ENCODE measurements around the gene SMARCAL1. TPM values are rescaled to one million over a fixed set of nuclear protein-coding genes. Genes with fewer than 3 reads are reported as not detected.
"Not testable (repeated sequence)": the region's sequence is repeated elsewhere in the genome, so short reads cannot be mapped to it uniquely, and the experiment has no call there.

The SMARCAL1 gene
- total RNA-seq, 2 experiments from 2014 or later = 25.0 to 28.4 TPM

- ChIA-PET CTCF (interaction anchor here (1.0 to 6.1 kb wide), 3 partner anchors 11 to 149 kb away, joined by 3 to 55 read pairs (median 3); no protein-coding TSS in a partner anchor), POLR2A (no interaction called here)
Measured at GRCh38 chr2:216517447-216518225, 105.4 kb downstream of the SMARCAL1 start.

GRCh38 chr2:216518566-216519119, 106.4 kb downstream of the SMARCAL1 start:
- POLR2A ChIA-PET = not testable (repeated sequence)
- CTCF ChIA-PET = interaction anchor here (0.6 to 6.1 kb wide), 3 partner anchors 12 to 148 kb away, joined by 3 to 55 read pairs (median 5); no protein-coding TSS in a partner anchor

- ChIA-PET POLR2A (no interaction called here), CTCF (interaction anchor here (0.6 to 6.1 kb wide), 4 partner anchors 13 to 148 kb away, joined by 3 to 55 read pairs (median 4); no protein-coding TSS in a partner anchor)
Measured at GRCh38 chr2:216519154-216519762, 107.0 kb downstream of the SMARCAL1 start.

- POLR2A ChIA-PET = interaction anchor here (0.6 kb wide), 1 partner anchor 21 kb away, joined by 4 read pairs; the partner anchor contains the start of gene RPL37A
Measured at GRCh38 chr2:216520112-216520511, 107.8 kb downstream of the SMARCAL1 start.

GRCh38 chr2:216522892-216523502, 110.7 kb downstream of the SMARCAL1 start:
- ChIA-PET CTCF (interaction anchor here (1.5 kb wide), 1 partner anchor 135 kb away, joined by 5 read pairs; no protein-coding TSS in a partner anchor), POLR2A (no interaction called here)

More at GRCh38 chr2:216520112-216520511, 107.8 kb downstream of the SMARCAL1 start:
- CTCF ChIA-PET = interaction anchor here (1.7 to 6.1 kb wide), 2 partner anchors 37 to 147 kb away, joined by 4 to 55 read pairs; no protein-coding TSS in a partner anchor

GRCh38 chr2:216525972-216526371, 113.7 kb downstream of the SMARCAL1 start:
- ChIA-PET CTCF (interaction anchor here (1.2 kb wide), 1 partner anchor 138 kb away, joined by 4 read pairs; no protein-coding TSS in a partner anchor), POLR2A (no interaction called here)

- ChIA-PET POLR2A (no interaction called here), CTCF (no interaction called here)
Measured at GRCh38 chr2:216526939-216527338, 114.7 kb downstream of the SMARCAL1 start.

GRCh38 chr2:216527600-216527999, 115.3 kb downstream of the SMARCAL1 start:
- CTCF ChIA-PET = no interaction called here
- POLR2A ChIA-PET = no interaction called here

- CTCF ChIA-PET = interaction anchor here (0.7 kb wide), 1 partner anchor 46 kb away, joined by 5 read pairs; no protein-coding TSS in a partner anchor
- POLR2A ChIA-PET = no interaction called here
Measured at GRCh38 chr2:216532562-216532961, 120.3 kb downstream of the SMARCAL1 start.

Other genes with a start within 250 kb of the SMARCAL1 start
- not detected for gene MARCHF4, start 40.0 kb upstream of the SMARCAL1 start, total RNA-seq
- 1,000 to 10,000 TPM; 3,787 to 3,863 TPM for gene RPL37A, start 86.4 kb downstream of the SMARCAL1 start, total RNA-seq
- 1 to 10 TPM; 5.8 to 5.9 TPM for gene IGFBP2, start 220.9 kb downstream of the SMARCAL1 start, total RNA-seq

Measured in activated CD8-positive, alpha-beta memory T cell treated with anti-CD3 and anti-CD28 coated beads for 36 hours (primary cell).